ENCODE results near the gene RMND5A. TPM values are rescaled to one million over a fixed set of nuclear protein-coding genes. Genes with fewer than 3 reads are reported as not detected.
"Not testable (repeated sequence)": the region's sequence is repeated elsewhere in the genome, so short reads cannot be mapped to it uniquely, and the experiment has no call there.

Gene RMND5A
- total RNA-seq, 1 donor from 2014 or later, result 42.0 TPM

DNA sequence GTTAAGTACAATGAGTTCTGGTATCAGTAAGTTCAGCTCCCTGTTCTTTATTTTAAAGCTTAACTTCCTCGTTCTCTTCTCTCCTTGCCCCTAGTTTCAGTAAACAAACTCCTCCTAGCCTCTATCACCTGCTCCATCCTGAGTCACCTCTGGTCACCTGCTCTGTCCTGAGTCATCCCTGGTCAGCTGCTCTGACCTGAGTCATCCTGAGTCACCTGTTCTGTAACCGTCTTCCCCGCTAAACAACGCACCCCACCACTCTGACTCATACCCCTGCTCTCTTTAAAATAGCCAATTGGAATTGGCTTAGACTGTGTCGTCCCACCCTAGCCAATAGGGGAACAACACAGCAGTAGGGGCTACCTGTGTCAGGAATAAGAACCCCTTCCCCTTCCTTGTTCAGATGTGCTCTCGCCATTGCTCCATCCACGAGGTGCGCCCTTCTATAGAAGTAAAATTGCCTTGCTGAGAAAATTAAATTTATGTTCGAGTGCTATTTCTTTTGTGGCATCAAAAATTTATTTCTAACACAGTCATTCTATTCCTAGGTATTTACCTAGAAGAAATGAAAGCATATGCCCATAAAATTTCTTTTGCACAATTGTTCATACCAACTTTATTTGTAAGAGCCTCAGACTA, 24.9 kb upstream of the RMND5A start:
- Mint-ChIP-seq H3K4me3 (no peak overlapping the region), H3K36me3 (ENCODE audit: low read depth) (peaks cover 7% of the 10 kb centered on the region), H3K9me3 (peaks cover 24% of the 10 kb centered on the region), H3K4me1 (ENCODE audit: low read depth) (peaks cover 10% of the 10 kb centered on the region), H3K27ac (no peak overlapping the region), H3K27me3 (ENCODE audit: insufficient read depth) (no peaks in the 10 kb centered on the region)
- DNase-seq (ENCODE audit: low spot score), result no peak
- intact Hi-C loops (cut with micrococcal nuclease), result no loop called here

DNA sequence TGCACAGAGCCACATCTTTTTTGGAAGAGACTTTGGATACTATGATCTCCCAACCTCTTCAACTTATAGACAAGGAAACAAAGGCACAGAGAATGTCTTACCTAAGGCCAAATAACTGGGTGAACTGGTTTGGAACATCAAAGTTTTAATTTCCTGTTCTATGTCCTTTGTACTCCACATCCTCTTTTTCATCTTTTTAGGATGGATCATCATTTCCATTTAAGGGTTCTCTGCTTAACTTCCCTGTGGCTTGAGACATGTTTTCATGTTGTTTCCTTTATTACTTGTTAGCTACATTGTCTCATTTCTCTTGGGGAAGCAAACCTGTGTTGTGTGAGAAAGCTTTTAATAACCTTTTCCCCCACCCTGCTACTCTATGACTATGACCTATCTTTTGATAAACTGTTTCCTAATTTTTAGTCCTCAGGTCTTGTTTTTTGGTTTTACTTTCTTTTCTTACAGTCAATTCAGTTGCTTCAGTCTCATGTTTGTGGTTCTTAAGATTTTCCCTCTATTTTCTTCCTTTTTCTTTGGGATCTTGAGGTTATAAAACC, 22.5 kb upstream of the RMND5A start:
- no peak overlapping the region for H3K4me3 Mint-ChIP-seq
- H3K36me3 Mint-ChIP-seq (ENCODE audit: low read depth), result peaks cover 7% of the 10 kb centered on the region
- H3K4me1 Mint-ChIP-seq (ENCODE audit: low read depth), result peaks cover 10% of the 10 kb centered on the region
- no peak overlapping the region for H3K27ac Mint-ChIP-seq
- DNase-seq (ENCODE audit: low spot score), result no peak
- peaks cover 2% of the 10 kb centered on the region for H3K27me3 Mint-ChIP-seq (ENCODE audit: insufficient read depth)
- intact Hi-C loops (cut with micrococcal nuclease), result no loop called here
- H3K9me3 Mint-ChIP-seq, result peaks cover 24% of the 10 kb centered on the region

DNA sequence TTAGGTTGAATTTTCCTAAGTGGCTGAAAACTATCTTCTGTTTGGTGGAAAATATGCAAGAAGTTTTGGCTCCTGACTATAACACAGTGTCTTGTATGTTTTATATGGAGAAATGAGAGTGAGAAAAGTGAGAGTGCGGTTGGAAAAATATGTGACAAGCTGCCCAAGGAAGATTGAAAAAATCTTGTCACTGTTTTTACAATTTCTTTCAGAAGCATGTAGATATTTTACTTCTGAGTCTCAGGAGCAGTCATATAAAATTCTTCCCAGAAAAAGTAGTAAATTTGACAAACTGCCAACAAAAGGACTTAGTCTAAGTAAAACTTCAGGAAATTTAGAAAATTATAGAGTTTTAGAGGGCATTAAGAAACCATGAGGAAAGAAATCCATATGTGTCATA, 19.4 kb upstream of the RMND5A start:
- DNase-seq (ENCODE audit: low spot score), result no peak
- Mint-ChIP-seq H3K36me3 (ENCODE audit: low read depth) (peaks cover under 1% of the 10 kb centered on the region), H3K27ac (no peak overlapping the region), H3K4me3 (no peak overlapping the region), H3K27me3 (ENCODE audit: insufficient read depth) (peaks cover 12% of the 10 kb centered on the region), H3K4me1 (ENCODE audit: low read depth) (peaks cover 10% of the 10 kb centered on the region), H3K9me3 (peaks cover 2% of the 10 kb centered on the region)
- intact Hi-C loops (cut with micrococcal nuclease), result no loop called here

DNA sequence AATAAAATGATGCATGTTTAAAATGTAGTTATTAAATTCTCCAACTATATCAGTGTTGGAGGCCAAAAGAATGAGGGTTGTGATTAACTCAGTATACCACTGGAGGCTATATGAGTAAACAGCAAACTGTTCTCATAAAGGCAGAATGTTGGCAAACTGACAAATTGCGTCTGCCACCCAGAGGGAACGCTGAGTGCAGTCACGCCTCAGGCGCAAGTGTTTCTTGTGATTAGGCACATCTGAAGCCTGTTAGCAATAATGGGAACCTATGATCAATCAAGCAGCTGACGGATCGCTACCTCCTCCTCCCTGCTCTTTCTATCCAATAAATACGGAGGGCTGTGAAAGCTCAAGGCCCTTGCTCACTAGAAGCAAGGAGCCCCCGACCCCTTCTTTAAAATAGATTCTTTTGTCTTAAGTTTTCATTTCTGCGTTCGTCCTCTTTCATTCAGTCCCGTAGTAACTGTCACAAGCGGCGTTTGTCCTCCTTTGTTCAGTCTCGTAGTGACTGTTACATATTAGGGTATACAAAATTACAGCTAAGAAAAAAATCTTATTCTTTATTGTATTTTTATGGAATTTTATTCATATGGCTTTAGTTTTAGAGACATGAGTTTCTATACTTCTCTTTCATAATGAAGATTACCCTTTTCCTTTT, 16.3 kb upstream of the RMND5A start:
- H3K4me1 Mint-ChIP-seq (ENCODE audit: low read depth), result no peaks in the 10 kb centered on the region
- no peak overlapping the region for H3K27ac Mint-ChIP-seq
- DNase-seq (ENCODE audit: low spot score), result no peak
- intact Hi-C loops (cut with micrococcal nuclease), result no loop called here
- no peaks in the 10 kb centered on the region for H3K36me3 Mint-ChIP-seq (ENCODE audit: low read depth)
- H3K27me3 Mint-ChIP-seq (ENCODE audit: insufficient read depth), result peaks cover 15% of the 10 kb centered on the region
- no peak overlapping the region for H3K4me3 Mint-ChIP-seq
- no peaks in the 10 kb centered on the region for H3K9me3 Mint-ChIP-seq

DNA sequence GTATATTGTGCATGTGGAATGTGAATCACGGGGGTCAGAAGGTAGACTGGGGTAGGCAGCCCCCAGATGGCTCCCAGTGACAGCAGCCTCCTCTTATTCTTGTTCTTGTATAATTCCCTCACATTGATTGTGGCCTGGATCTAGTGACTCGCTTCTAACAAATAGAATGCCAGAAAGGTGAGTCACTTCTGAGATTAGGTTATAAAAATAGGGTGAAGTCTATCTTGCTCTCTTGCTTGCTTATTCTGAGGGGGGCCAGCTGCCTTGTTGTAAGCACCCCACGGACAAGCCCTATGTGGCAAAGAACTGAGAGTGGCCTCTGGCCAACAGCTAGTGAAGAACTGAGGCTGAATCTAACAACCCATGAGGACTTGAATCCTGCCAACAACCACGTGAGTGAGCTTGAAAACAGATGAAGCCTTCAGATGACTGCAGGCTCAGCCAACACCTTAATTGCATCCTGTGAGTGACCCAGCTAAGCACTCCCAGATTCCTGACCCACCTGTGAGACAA, 15.6 kb upstream of the RMND5A start:
- H3K27me3 Mint-ChIP-seq (ENCODE audit: insufficient read depth), result peaks cover 15% of the 10 kb centered on the region
- no peak for DNase-seq (ENCODE audit: low spot score)
- H3K27ac Mint-ChIP-seq, result no peak overlapping the region
- intact Hi-C loops (cut with micrococcal nuclease), result no loop called here
- no peak overlapping the region for H3K4me3 Mint-ChIP-seq
- H3K9me3 Mint-ChIP-seq, result no peaks in the 10 kb centered on the region
- H3K36me3 Mint-ChIP-seq (ENCODE audit: low read depth), result no peaks in the 10 kb centered on the region
- H3K4me1 Mint-ChIP-seq (ENCODE audit: low read depth), result no peaks in the 10 kb centered on the region

DNA sequence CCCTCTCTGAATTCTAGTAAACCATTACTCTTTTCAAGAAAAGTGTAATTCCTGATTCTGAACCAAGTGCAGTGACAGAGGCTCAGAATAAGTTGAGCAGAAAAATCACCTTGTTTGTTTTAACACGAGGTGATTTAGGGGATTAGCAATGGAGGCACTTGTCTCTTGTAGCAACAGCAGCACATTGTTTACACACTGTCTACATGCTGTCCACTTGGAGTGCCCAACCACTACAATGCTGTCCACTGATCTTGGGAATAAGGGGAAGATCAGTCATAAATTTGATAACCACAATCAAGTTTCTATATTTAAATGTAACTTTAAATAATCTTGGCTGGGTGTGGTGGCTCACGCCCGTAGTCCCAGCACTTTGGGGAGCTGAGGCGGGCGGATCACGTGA, 13.9 kb upstream of the RMND5A start:
- H3K27ac Mint-ChIP-seq, result no peak overlapping the region
- intact Hi-C loops (cut with micrococcal nuclease), result no loop called here

DNA sequence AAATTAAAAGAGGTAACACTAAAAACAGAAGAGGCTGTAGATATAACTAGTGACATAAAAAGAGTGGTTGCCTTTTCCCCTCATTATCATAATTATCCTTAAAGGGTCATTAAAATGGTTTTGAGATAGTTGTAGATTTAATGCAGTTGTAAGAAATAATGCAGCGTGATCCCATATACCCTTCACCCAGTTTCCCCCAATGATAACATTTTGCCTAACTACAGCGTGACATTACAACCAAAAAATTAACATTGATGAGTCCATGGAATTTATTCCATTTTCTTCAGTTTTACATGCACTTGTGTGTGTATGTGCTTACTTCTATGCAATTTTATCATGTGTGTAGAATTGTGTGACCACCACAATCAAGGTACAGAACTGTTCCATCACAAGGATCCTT, 13.2 kb upstream of the RMND5A start:
- no peaks in the 10 kb centered on the region for H3K4me1 Mint-ChIP-seq (ENCODE audit: low read depth)
- H3K4me3 Mint-ChIP-seq, result no peak overlapping the region
- no peaks in the 10 kb centered on the region for H3K9me3 Mint-ChIP-seq
- peaks cover 15% of the 10 kb centered on the region for H3K27me3 Mint-ChIP-seq (ENCODE audit: insufficient read depth)
- no peak for DNase-seq (ENCODE audit: low spot score)
- intact Hi-C loops (cut with micrococcal nuclease), result no loop called here
- peaks cover 3% of the 10 kb centered on the region for H3K36me3 Mint-ChIP-seq (ENCODE audit: low read depth)
- H3K27ac Mint-ChIP-seq, result no peak overlapping the region

More for the DNA sequence above, 13.9 kb upstream of the RMND5A start:
- peaks cover 3% of the 10 kb centered on the region for H3K36me3 Mint-ChIP-seq (ENCODE audit: low read depth)
- no peaks in the 10 kb centered on the region for H3K4me1 Mint-ChIP-seq (ENCODE audit: low read depth)
- DNase-seq (ENCODE audit: low spot score), result no peak
- H3K4me3 Mint-ChIP-seq, result no peak overlapping the region
- H3K27me3 Mint-ChIP-seq (ENCODE audit: insufficient read depth), result peaks cover 15% of the 10 kb centered on the region
- no peaks in the 10 kb centered on the region for H3K9me3 Mint-ChIP-seq

DNA sequence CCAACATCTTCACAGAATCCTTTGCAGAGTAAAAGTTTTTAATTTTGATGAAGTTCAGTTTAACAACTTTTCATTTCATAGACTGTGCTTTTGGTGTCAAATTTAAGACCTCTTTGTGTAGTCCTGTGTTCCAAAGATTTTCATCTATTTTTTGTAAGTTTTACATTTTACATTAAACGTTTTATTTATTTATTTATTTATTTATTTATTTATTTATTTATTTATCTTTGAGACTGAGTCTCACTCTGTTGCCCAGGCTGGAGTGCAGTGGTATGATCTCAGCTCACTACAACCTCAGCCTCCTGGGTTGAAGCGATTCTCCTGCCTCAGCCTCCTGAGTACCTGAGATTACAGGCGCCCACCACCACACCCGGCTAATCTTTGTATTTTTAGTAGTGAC, 12.0 kb upstream of the RMND5A start:
- H3K36me3 Mint-ChIP-seq (ENCODE audit: low read depth); DNase-seq (ENCODE audit: low spot score); H3K27ac Mint-ChIP-seq; H3K4me1 Mint-ChIP-seq (ENCODE audit: low read depth); H3K9me3 Mint-ChIP-seq; intact Hi-C loops (cut with micrococcal nuclease); H3K4me3 Mint-ChIP-seq: not testable (repeated sequence)
- H3K27me3 Mint-ChIP-seq (ENCODE audit: insufficient read depth), result peaks cover 12% of the 10 kb centered on the region

DNA sequence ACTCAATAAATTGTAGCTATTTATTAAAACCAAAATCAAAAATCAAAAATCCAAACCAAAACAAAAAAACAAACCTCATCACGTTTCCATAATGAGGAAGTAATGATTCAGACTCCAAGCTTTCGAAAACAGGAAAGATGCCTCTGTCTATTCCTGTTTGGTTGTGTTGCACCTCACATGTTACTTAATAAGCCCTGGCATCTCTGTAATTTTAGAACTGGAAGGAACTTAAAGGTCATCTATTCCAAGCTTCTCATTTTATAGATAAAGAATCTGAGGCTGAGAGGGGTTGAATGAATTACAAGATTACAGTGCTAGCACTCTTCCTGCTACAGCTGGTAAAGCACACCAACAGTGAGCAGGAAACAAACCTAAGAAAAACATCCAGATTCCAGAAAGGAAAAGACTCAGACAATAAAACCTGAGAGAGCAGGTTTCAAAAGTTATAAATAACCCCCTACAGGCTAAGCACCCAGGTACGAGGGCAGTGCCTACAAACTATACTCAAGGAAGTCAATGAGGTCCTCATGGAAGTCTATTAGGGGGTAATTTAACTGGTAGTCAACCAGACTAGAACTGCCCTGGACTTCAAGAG, 5.4 kb upstream of the RMND5A start:
- H3K9me3 Mint-ChIP-seq; DNase-seq (ENCODE audit: low spot score); intact Hi-C loops (cut with micrococcal nuclease); H3K27ac Mint-ChIP-seq; H3K36me3 Mint-ChIP-seq (ENCODE audit: low read depth); H3K4me3 Mint-ChIP-seq; H3K27me3 Mint-ChIP-seq (ENCODE audit: insufficient read depth); H3K4me1 Mint-ChIP-seq (ENCODE audit: low read depth): not testable (repeated sequence)

DNA sequence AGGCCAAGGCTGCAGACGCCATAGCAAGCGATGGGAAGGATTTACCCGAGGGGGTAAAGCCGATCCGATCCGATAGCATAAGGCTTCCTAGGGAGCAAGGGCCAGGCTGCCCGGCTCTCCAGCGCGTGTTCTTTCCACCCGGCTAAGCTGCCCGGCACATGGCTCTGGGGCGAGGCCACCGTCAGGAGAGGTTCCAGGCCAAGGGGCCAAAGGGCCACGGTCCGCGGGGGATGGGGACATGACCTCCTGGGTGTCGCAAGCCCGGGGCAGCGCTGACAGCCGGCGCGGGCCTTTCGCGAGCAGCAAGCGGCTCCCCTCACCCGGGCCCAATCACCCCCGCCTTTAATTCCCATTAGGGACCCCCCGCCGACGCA, 841 bp upstream of the RMND5A start:
- H3K9me3 Mint-ChIP-seq; H3K4me3 Mint-ChIP-seq; H3K36me3 Mint-ChIP-seq (ENCODE audit: low read depth); intact Hi-C loops (cut with micrococcal nuclease); DNase-seq (ENCODE audit: low spot score); H3K27me3 Mint-ChIP-seq (ENCODE audit: insufficient read depth); H3K27ac Mint-ChIP-seq: not testable (repeated sequence)
- peaks cover 10% of the 10 kb centered on the region for H3K4me1 Mint-ChIP-seq (ENCODE audit: low read depth)

DNA sequence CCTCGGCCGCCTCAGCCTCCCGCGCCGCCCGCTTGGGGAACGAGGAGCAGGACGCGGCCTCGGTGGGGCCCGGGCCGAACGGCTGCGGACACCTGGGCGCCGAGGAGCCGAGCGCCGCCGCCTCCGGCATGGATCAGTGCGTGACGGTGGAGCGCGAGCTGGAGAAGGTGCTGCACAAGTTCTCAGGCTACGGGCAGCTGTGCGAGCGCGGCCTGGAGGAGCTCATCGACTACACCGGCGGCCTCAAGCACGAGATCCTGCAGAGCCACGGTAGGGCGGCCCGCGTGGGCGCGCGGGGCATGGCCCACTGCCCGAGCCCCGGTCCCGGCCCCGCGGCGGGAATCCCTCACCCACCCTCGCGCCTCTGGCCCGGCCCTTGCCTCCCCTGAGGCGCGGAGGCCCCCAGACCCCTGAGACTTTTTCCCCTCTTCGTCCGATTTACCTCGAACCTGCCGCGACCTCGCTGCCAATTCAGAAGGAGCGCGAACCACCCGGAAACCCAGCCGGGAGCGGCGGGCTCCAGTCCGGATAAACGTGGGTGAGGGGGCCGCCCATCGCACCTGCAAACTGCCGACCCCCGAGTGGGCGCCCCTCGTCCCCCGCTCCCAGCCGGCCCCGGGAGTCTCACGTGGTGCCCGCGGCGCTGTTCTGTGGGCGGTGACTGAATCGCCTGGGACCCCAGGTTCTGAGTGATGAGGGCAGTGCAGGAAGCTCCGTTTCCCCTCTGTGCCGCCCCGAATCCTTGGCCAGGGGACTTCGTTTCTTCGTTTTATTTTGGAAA, 639 bp downstream of the RMND5A start:
- DNase-seq (ENCODE audit: low spot score), result peak; percentile 28
- H3K9me3 Mint-ChIP-seq; intact Hi-C loops (cut with micrococcal nuclease); H3K36me3 Mint-ChIP-seq (ENCODE audit: low read depth); H3K27me3 Mint-ChIP-seq (ENCODE audit: insufficient read depth): not testable (repeated sequence)
- Mint-ChIP-seq H3K27ac (peak overlapping the region; percentile 48), H3K4me1 (ENCODE audit: low read depth) (peaks cover 10% of the 10 kb centered on the region), H3K4me3 (peak overlapping the region; percentile 87)

DNA sequence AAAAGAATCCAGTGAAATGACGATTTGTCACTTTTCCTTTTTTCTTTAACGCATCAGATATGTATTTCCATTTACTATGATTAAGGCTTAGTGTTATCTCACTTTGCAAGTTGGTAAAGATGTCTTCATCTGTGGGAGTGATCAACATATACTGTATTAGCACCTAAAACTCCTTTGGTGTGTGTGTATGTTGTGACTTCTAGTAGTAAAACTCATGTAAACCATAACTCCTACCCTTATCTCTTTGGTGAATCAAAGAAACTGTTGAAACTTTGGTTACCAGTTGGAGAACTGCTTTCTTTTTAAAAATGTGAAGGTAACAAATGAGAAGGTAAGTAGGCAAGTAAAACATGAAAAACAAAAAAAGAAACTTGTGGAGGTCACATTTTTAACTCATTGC, 5.6 kb downstream of the RMND5A start:
- H3K4me3 Mint-ChIP-seq; H3K36me3 Mint-ChIP-seq (ENCODE audit: low read depth); H3K9me3 Mint-ChIP-seq; intact Hi-C loops (cut with micrococcal nuclease); H3K27ac Mint-ChIP-seq; H3K27me3 Mint-ChIP-seq (ENCODE audit: insufficient read depth); H3K4me1 Mint-ChIP-seq (ENCODE audit: low read depth); DNase-seq (ENCODE audit: low spot score): not testable (repeated sequence)

Data from activated T-helper 1 cell treated with anti-CD3 and anti-CD28 coated beads, Interleukin-12 subunit alpha, Interleukin-12 subunit beta, Interleukin-2, Interleukin-4 antibody, amounts not matched to agents 30 ng/mL and 10 ng/mL and 1 ng/mL, durations not matched to agents 14 hours and 24 hours and 36 hours (primary cell).